Measurements from ENCODE around the gene AFMID. TPM values are rescaled to one million over a fixed set of nuclear protein-coding genes. Genes with fewer than 3 reads are reported as not detected.

Gene AFMID
- total and polyA plus RNA-seq, 2 of the 8 experiments (the other 6 are each of a cell fraction or from before 2014, with no cell fraction given) = 49.0 to 53.0 TPM

DNA sequence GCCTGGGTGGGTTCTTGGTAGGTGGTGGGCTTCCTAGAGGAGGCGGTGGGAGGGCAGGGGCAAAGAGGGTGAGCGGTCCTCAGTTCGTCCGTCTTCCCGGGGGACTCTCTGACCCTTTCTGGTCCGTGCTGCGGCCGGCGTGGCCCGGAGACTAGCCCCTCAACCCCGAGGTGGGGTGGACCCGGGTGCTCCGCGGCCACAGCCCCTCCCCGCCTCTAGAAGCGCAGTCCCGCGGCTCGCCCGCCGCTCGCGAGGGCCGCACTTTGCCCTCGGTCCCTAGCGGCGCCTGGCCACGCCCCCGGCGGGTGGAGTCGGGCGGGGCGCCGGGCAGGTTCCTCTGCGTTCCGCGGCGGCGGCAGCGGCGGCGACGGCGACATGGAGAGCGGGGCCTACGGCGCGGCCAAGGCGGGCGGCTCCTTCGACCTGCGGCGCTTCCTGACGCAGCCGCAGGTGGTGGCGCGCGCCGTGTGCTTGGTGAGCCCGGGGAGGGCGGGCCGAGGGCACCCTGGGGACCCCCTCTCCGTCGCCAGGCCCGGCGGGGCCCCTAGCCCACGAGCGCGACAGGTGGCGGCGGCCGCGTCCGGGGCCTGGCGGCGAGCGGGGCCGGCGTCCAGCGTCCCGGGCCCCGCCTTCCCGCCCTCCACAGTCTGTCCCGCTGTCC is 18.8 kb upstream of the AFMID start, which contains the start of gene SYNGR2 (continued):
- no peak for TF ChIP-seq JUND (IDR thresholded peaks at IDR 0.05; ENCODE audit: low read length)
- no peak for TF ChIP-seq EZH2 (IDR thresholded peaks at IDR 0.05; ENCODE audit: low read depth, low read length, severe bottlenecking)
- TF ChIP-seq NRF1 (IDR thresholded peaks at IDR 0.05; ENCODE audit: low read depth, low read length) = no peak
- TF ChIP-seq SIN3A (conservative IDR thresholded peaks at IDR 0.05 in 1 of 2, IDR thresholded peaks at IDR 0.05 in 1 of 2; ENCODE audit: low read depth in 1 of 2, low read length in 2 of 2) = 0 out of 4 replicates have a peak, but pooled peaks of 1 of the 2 experiments have one; percentile 20
- peak; percentile 84 for TF ChIP-seq KDM4A (IDR thresholded peaks at IDR 0.05; ENCODE audit: low read depth, low read length, severe bottlenecking)
- TF ChIP-seq USF2 (IDR thresholded peaks at IDR 0.05; ENCODE audit: low read length) = no peak
- peak; percentile 17; the same call in 1 of the 2 replicates for TF ChIP-seq SP1 (IDR thresholded peaks at IDR 0.05; ENCODE audit: low read depth, low read length)
- TF ChIP-seq ZNF274 (IDR thresholded peaks at IDR 0.05; ENCODE audit: borderline replicate concordance, extremely low read depth, low read length) = no peak
- TF ChIP-seq TAF7 (optimal IDR thresholded peaks at IDR 0.05; ENCODE audit: borderline replicate concordance, low read depth, low read length) = no peak
- TF ChIP-seq GABPA (IDR thresholded peaks at IDR 0.05; ENCODE audit: borderline replicate concordance, insufficient read depth, low read length) = 0 out of 2 replicates have a peak, but pooled peaks have one; percentile 38
- TF ChIP-seq POLR2A (IDR thresholded peaks at IDR 0.05; ENCODE audit: control extremely low read depth in 1 of 2, low read depth in 2 of 2, low read length in 2 of 2) = 0 out of 3 replicates have a peak, but pooled peaks of 1 of the 2 experiments have one; percentile 18
- no peak for TF ChIP-seq SIX5 (IDR thresholded peaks at IDR 0.05; ENCODE audit: low read depth, low read length)
- no peak for TF ChIP-seq CBX5 (IDR thresholded peaks at IDR 0.05; ENCODE audit: low read depth, low read length)
- peak; percentile 68 for TF ChIP-seq CHD2 (IDR thresholded peaks at IDR 0.05; ENCODE audit: low read length)
- peak; percentile 14 for TF ChIP-seq ASH2L (IDR thresholded peaks at IDR 0.05; ENCODE audit: low read length)

Data from H1 (cell line).